GM12878 (cell line): ENCODE results near the gene ACVR1. TPM values are rescaled to one million over a fixed set of nuclear protein-coding genes. Genes with fewer than 3 reads are reported as not detected.

Source experiments
- ATAC-seq: fragments of 200-7000 bp; cut with Tn5 transposase; 3 replicates; pipeline ENCODE4 v1.9.1; 2020; ENCODE audit warnings: mild to moderate bottlenecking, moderate library complexity
- BruUV-seq: library from RNA; stranded (reverse); fragments of 400-500 nt; replicated peaks from 2 replicates; lab custom pipeline; 2021; lab: Mats Ljungman, UMichigan
- CTCF ChIA-PET: fragments of 300-600 bp; sonication (Branson Sonifier 250); formaldehyde crosslinking; extraction: SDS; loops from one replicate; lab custom pipeline; 2021; ENCODE audit warnings: inconsistent platforms; lab: Yijun Ruan, JAX
- POLR2A ChIA-PET: fragments of 350-600 bp; formaldehyde crosslinking; extraction: SDS; loops from one replicate; lab custom pipeline; 2021; ENCODE audit warnings: inconsistent platforms; lab: Charles Lee
- RAD21 ChIA-PET: fragments of 300-600 bp; sonication (Branson Sonifier 250); formaldehyde crosslinking; loops from one replicate; lab custom pipeline; 2023; ENCODE audit warnings: antibody characterized with exemption; ENCODE audit not compliant: unreplicated experiment; lab: Charles Lee
- SMC1A ChIA-PET: fragments of 300-600 bp; sonication (Branson Sonifier 250); formaldehyde crosslinking; loops from one replicate; lab custom pipeline; 2023; ENCODE audit not compliant: unreplicated experiment, uncharacterized antibody; lab: Charles Lee
- DNase-seq: peaks from one replicate; pipeline ENCODE4 v3.0.0-alpha.2; 2011; ENCODE audit warnings: low read depth, low spot score
- FAIRE-seq: peaks from 3 replicates; lab custom pipeline; 2011; peaks lifted over from hg19 to GRCh38; lab: Jason Lieb, UNC
- H2AFZ ChIP-seq: 2 replicates; pipeline ENCODE4 v1.6.0; 2011; ENCODE audit warnings: low read depth, low read length, control low read depth; ENCODE audit not compliant: control insufficient read depth
- H3K27ac ChIP-seq: 2 replicates; pipeline ENCODE4 v1.5.1; 2011; ENCODE audit warnings: control low read depth; ENCODE audit not compliant: control insufficient read depth, insufficient read depth
- H3K27me3 ChIP-seq, 2 experiments: replicated peaks in 1 of 2; 2 replicates each; pipeline versions ENCODE4 v1.6.0 to v1.6.1; 2011; ENCODE audit warnings: low read length in 1 of 2; ENCODE audit not compliant: control insufficient read depth in 2 of 2, insufficient read depth in 2 of 2
- H3K36me3 ChIP-seq, 2 experiments: 2 replicates each; pipeline ENCODE4 v1.5.1; 2011; ENCODE audit warnings: low read length in 1 of 2; ENCODE audit not compliant: control insufficient read depth in 2 of 2, insufficient read depth in 2 of 2
- H3K4me1 ChIP-seq: 2 replicates; pipeline ENCODE4 v1.6.1; 2011; ENCODE audit warnings: mild to moderate bottlenecking, low read length, moderate library complexity, mixed read lengths; ENCODE audit not compliant: control insufficient read depth, insufficient read depth
- H3K4me2 ChIP-seq: 2 replicates; pipeline ENCODE4 v1.6.0; 2011; ENCODE audit warnings: control low read depth; ENCODE audit not compliant: control insufficient read depth, insufficient read depth
- H3K4me3 ChIP-seq: fragments of 200-600 bp; sonication (generic); 2 replicates; pipeline ENCODE4 v1.5.1; 2016
- H3K79me2 ChIP-seq: 2 replicates; pipeline ENCODE4 v1.6.0; 2011; ENCODE audit warnings: low read length; ENCODE audit not compliant: control insufficient read depth, insufficient read depth
- H3K9ac ChIP-seq: 2 replicates; pipeline ENCODE4 v1.8.0; 2011; ENCODE audit warnings: low read length, control low read depth, mixed read lengths; ENCODE audit not compliant: control insufficient read depth, insufficient read depth
- H3K9me3 ChIP-seq: replicated peaks from 3 replicates; pipeline ENCODE4 v1.5.1; 2011; ENCODE audit warnings: mild to moderate bottlenecking, low read length; ENCODE audit not compliant: control insufficient read depth, insufficient read depth
- H4K20me1 ChIP-seq: 2 replicates; pipeline ENCODE4 v1.6.0; 2011; ENCODE audit not compliant: control insufficient read depth, insufficient read depth
- BCL3 ChIP-seq: IDR thresholded peaks from 2 replicates; pipeline ENCODE4 v1.6.1; 2011; ENCODE audit warnings: borderline replicate concordance, low read depth, mild to moderate bottlenecking, moderate library complexity, low read length; ENCODE audit not compliant: insufficient read depth, poor library complexity, severe bottlenecking
- CEBPB ChIP-seq, 2 experiments: fragments of 150-350 bp in 1 of 2; IDR thresholded peaks; 2 replicates each; pipeline ENCODE4 v1.6.1; 2012 to 2014; ENCODE audit warnings: low read depth in 2 of 2, low read length in 2 of 2, borderline replicate concordance in 1 of 2, inconsistent platforms in 1 of 2
- CREB1 ChIP-seq: IDR thresholded peaks from 2 replicates; pipeline ENCODE4 v1.6.1; 2012; ENCODE audit warnings: low read depth, mild to moderate bottlenecking, inconsistent platforms
- GABPA ChIP-seq: IDR thresholded peaks from 2 replicates; pipeline ENCODE4 v1.6.1; 2014; ENCODE audit warnings: antibody characterized with exemption, low read depth, mild to moderate bottlenecking, inconsistent platforms
- HDAC6 ChIP-seq: fragments of 200-600 bp; sonication (generic); IDR thresholded peaks from one replicate; pipeline ENCODE4 v1.8.0; 2017; ENCODE audit warnings: antibody characterized with exemption; ENCODE audit not compliant: unreplicated experiment
- JUND ChIP-seq: IDR thresholded peaks from 2 replicates; pipeline ENCODE4 v1.6.1; 2012; ENCODE audit warnings: low read depth, mild to moderate bottlenecking, low read length, improper control_type of control experiment, moderate library complexity
- KDM1A ChIP-seq: fragments of 200-600 bp; sonication (generic); IDR thresholded peaks from 2 replicates; pipeline ENCODE4 v1.6.1; 2016; ENCODE audit warnings: borderline replicate concordance
- NKRF ChIP-seq: fragments of 450-650 bp; conservative IDR thresholded peaks from 2 replicates; pipeline ENCODE4 v1.6.1; 2017; ENCODE audit warnings: mild to moderate bottlenecking, moderate library complexity
- PAX5 ChIP-seq: IDR thresholded peaks from 2 replicates; pipeline ENCODE4 v1.6.1; 2011; ENCODE audit warnings: low read depth, low read length, borderline replicate concordance
- PAX8 ChIP-seq: fragments of 450-650 bp; IDR thresholded peaks from 2 replicates; pipeline ENCODE4 v1.6.1; 2017; ENCODE audit warnings: mild to moderate bottlenecking, moderate library complexity
- RBBP5 ChIP-seq: fragments of 200-600 bp; sonication (generic); conservative IDR thresholded peaks from 2 replicates; pipeline ENCODE4 v1.6.1; 2016
- RCOR1 ChIP-seq: conservative IDR thresholded peaks from 2 replicates; pipeline ENCODE4 v1.6.1; 2012; ENCODE audit warnings: low read depth, low read length, improper control_type of control experiment
- SIN3A ChIP-seq: IDR thresholded peaks from 2 replicates; pipeline ENCODE4 v1.6.1; 2012; ENCODE audit warnings: low read depth, low read length, improper control_type of control experiment
- SUZ12 ChIP-seq: fragments of 200-600 bp; sonication (generic); IDR thresholded peaks from one replicate; pipeline ENCODE4 v1.6.1; 2018; ENCODE audit warnings: antibody characterized with exemption, mild to moderate bottlenecking; ENCODE audit not compliant: unreplicated experiment
- ZBTB11 ChIP-seq: fragments of 450-650 bp; formaldehyde crosslinking; IDR thresholded peaks from 2 replicates; pipeline ENCODE4 v1.5.0; 2022; ENCODE audit warnings: mild to moderate bottlenecking, missing genetic modification characterization
- ZNF274 ChIP-seq: IDR thresholded peaks from one replicate; pipeline ENCODE4 v1.8.0; 2011; ENCODE audit not compliant: insufficient read length, insufficient read depth
- WGBS: methylation state at CpG from one replicate; pipeline ENCODE4 v1.1.6; 2016; ENCODE audit warnings: low lambda C conversion rate; ENCODE audit not compliant: insufficient replicate concordance, insufficient coverage; ENCODE audit errors: missing lambda C conversion rate; 5-methylcytosine and 5-hydroxymethylcytosine counted together
- in situ Hi-C: fragments of 300-500 bp; cut with MboI; formaldehyde crosslinking; loops from 9 replicates; pipeline ENCODE4 v1.14.3; 2018; ENCODE audit warnings: mixed read lengths
- intact Hi-C: fragments of 100-400 bp; cut with micrococcal nuclease; formaldehyde crosslinking; loops from one replicate; pipeline ENCODE4 v1.14.2; 2022; ENCODE audit not compliant: unreplicated experiment
- polyA plus RNA-seq, 11 experiments: library from polyadenylated mRNA; depleted of rRNA in 4 of 11; unstranded in 6 of 11; stranded (reverse) in 5 of 11; fragments of >200 nt; fragmentation: Nextera tagmentation in 4 of 11; fragmentation: Illumina TruSeq in 1 of 11; extraction: Ambion mirVana in 4 of 11; extraction: Trizol in 1 of 11; gene quantifications; 1 replicate in 1 of 11; 2 replicates in 10 of 11; pipeline versions ENCODE4 v1.2.1 to v1.2.3, GENCODE V29; 2011 to 2016; ENCODE audit warnings: inconsistent platforms in 2 of 11, missing spikeins in 2 of 11, low read depth in 1 of 11
- total RNA-seq, 4 experiments: library from RNA; depleted of rRNA in 3 of 4; stranded (reverse); fragments of >200 nt in 3 of 4; fragmentation: Illumina TruSeq in 1 of 4; extraction: Trizol in 1 of 4; gene quantifications; 2 replicates each; pipeline versions ENCODE4 v1.2.1 to v1.2.3, GENCODE V29; 2013 to 2021

Gene ACVR1
- total and polyA plus RNA-seq, 10 of the 15 experiments (the other 5 are each of a cell fraction or from before 2014, with no cell fraction given), result 0.06 to 0.24 (median 0.14) TPM; not detected in 4

GRCh38 chr2:157803952-157804351 lies 72.2 kb downstream of the ACVR1 start (continued):
- no peak for TF ChIP-seq PAX5
- no peak for TF ChIP-seq HDAC6
- no peak for TF ChIP-seq PAX8
- no peak for TF ChIP-seq SIN3A
- TF ChIP-seq JUND, result no peak
- no peak for TF ChIP-seq RCOR1

GRCh38 chr2:157803476-157803875 lies 72.7 kb downstream of the ACVR1 start:
- 31% methylated on average over 4 of the region's 4 CpGs for WGBS

More at GRCh38 chr2:157803476-157803875, 72.7 kb downstream of the ACVR1 start:
- Histone ChIP-seq H2AFZ (no peak overlapping the region), H3K27me3 (peaks cover 0 to 1% of the 10 kb centered on the region in 2 experiments; a peak in 2 of 4 replicates), H3K4me2 (no peak overlapping the region), H3K9me3 (no peaks in the 10 kb centered on the region), H3K4me3 (no peak overlapping the region), H3K27ac (no peak overlapping the region), H4K20me1 (no peaks in the 10 kb centered on the region), H3K79me2 (no peaks in the 10 kb centered on the region), H3K9ac (no peak overlapping the region), H3K36me3 (no peaks in the 10 kb centered on the region), H3K4me1 (no peaks in the 10 kb centered on the region)
- FAIRE-seq, result no peak
- no peak for ATAC-seq
- no TSS peak for BruUV-seq
- in situ Hi-C loops (no loop called here), intact Hi-C loops (no loop called here)
- RAD21 ChIA-PET, result no interaction called here
- TF ChIP-seq NKRF (no peak), ZBTB11 (CRISPR knock-in tag) (no peak), KDM1A (no peak), SUZ12 (no peak), CEBPB (IDR thresholded peaks at IDR 0.05; ENCODE audit: borderline replicate concordance in 1 of 2, low read depth in 2 of 2, low read length in 2 of 2) (no peak), CREB1 (no peak), ZNF274 (no peak), GABPA (no peak), RBBP5 (no peak), BCL3 (no peak)
- CTCF ChIA-PET, result interaction anchor here (0.5 to 0.7 kb wide), 2 partner anchors 55 to 1161 kb away, joined by 3 read pairs; no protein-coding TSS in a partner anchor
- POLR2A ChIA-PET, result no interaction called here
- no peak for DNase-seq
- SMC1A ChIA-PET, result interaction anchor here (0.7 kb wide), 1 partner anchor 689 kb away, joined by 3 read pairs; no protein-coding TSS in a partner anchor
